Lower leg skin (tissue), 3 donors: Measurements from ENCODE around the gene C11orf58.

Experiments used
- POLR2A ChIP-seq, 2 donors: fragments of 450-650 bp; IDR thresholded peaks; one replicate each; pipeline ENCODE4 v1.6.1; 2016 to 2017; ENCODE audit warnings: antibody characterized with exemption in 2 of 2, mild to moderate bottlenecking in 1 of 2, moderate library complexity in 1 of 2
- TF ChIP-seq, protein P1 (sequence below), 3 donors: fragments of 450-650 bp; IDR thresholded peaks; one replicate each; pipeline ENCODE4 v1.5.1; 2016; ENCODE audit warnings: antibody characterized with exemption in 3 of 3, mild to moderate bottlenecking in 3 of 3, moderate library complexity in 2 of 3

DNA sequence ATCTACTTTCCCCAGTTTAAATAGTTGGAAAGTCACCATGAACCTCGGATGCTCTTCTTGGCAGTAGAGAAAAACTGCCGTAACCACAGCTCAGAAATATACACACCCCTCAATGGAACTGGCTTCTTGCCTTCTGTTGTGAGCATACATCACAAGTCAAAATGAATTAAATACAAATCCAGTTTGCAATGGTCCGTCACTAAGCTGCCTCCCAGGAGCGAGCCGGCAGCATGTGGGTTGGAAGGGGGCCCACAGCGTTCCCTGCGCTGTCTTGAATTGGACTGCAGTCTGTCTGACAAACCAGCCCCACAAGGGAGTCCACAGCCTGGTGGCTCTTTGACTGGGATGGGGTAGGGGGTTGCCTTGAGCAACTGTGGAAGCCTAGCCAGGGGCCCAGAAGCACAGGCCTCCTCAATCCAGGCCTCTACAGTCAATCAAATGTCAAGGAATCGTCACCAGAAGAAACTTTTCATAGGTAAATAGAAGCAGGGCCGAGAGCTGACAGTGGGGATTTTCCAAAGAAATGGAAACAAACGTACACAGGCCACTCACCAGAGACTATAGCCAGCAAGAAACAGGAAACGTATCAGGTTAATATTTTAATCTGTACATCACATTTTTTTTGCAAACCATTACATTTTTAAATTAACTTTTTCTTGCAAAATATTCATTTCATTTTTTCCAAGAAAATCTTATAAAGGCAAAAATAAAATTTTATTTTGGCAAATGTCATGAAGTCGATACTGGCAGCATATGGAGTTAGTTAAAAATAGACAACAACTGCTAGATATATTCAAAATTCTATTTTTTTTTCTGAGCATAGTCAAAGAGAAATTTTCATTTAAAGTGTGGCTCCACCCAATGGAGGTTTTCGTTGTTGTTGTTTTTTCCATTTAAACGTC is 38.5 kb downstream of the C11orf58 start:
- no peak for TF ChIP-seq POLR2A (IDR thresholded peaks at IDR 0.05)
- TF ChIP-seq, protein P1, sequence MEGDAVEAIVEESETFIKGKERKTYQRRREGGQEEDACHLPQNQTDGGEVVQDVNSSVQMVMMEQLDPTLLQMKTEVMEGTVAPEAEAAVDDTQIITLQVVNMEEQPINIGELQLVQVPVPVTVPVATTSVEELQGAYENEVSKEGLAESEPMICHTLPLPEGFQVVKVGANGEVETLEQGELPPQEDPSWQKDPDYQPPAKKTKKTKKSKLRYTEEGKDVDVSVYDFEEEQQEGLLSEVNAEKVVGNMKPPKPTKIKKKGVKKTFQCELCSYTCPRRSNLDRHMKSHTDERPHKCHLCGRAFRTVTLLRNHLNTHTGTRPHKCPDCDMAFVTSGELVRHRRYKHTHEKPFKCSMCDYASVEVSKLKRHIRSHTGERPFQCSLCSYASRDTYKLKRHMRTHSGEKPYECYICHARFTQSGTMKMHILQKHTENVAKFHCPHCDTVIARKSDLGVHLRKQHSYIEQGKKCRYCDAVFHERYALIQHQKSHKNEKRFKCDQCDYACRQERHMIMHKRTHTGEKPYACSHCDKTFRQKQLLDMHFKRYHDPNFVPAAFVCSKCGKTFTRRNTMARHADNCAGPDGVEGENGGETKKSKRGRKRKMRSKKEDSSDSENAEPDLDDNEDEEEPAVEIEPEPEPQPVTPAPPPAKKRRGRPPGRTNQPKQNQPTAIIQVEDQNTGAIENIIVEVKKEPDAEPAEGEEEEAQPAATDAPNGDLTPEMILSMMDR (IDR thresholded peaks at IDR 0.05) = no peak
